Glomerular endothelial cell (primary cell): ENCODE data around the gene SPATS2. TPM values are rescaled to one million over a fixed set of nuclear protein-coding genes. Genes with fewer than 3 reads are reported as not detected.
"Not testable (repeated sequence)": the region's sequence is repeated elsewhere in the genome, so short reads cannot be mapped to it uniquely, and the experiment has no call there.

ENCODE experiments used
- DNase-seq: peaks from one replicate; pipeline ENCODE4 v3.0.0-alpha.2; 2011; ENCODE audit warnings: low read depth, low spot score; ENCODE audit errors: extremely low read depth
- total RNA-seq: library from RNA; depleted of rRNA; stranded (reverse); fragments of >200 nt; gene quantifications from 2 replicates; pipeline ENCODE4 v1.2.3, GENCODE V29; 2015

The SPATS2 gene
- total RNA-seq, 1 donor from 2014 or later = 45.2 TPM

DNA sequence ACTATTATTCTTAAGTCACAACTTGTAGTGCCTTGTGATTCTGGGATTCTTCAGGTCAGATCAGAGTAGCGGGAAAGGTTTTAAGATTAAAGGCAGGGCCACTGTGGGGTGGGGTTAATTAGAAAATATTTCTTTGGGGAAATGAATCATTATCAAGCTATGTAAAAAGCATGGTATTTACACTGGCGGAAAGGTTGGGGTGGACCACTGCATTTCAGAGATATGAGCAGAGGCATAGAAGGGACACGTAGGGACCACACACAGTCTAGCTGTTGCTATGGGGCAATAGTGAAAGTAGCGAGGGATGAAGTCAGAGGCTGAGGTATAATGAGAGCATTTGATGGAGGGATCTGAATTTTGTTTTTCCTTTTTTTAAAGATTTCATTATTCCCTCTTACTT, 139.9 kb downstream of the SPATS2 start:
- DNase-seq = peak; percentile 85

DNA sequence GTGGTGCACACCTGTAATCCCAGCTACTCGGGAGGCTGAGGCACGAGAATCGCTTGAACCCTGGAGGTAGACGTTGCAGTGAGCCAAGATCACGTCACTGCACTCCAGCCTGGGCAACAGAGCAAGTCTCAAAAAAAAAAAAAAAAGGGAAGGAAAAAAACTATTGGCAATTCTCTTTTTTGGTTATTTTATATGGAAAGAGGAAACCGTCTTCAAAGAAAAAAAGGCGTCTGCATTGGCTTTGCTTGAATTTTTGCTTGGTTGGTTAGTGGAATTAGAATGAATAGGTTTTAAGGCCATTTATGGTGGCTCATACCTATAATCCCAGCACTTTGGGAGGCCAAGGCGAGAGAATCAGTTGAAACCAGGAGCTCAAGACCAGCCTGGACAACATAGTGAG, 142.4 kb downstream of the SPATS2 start:
- not testable (repeated sequence) for DNase-seq

DNA sequence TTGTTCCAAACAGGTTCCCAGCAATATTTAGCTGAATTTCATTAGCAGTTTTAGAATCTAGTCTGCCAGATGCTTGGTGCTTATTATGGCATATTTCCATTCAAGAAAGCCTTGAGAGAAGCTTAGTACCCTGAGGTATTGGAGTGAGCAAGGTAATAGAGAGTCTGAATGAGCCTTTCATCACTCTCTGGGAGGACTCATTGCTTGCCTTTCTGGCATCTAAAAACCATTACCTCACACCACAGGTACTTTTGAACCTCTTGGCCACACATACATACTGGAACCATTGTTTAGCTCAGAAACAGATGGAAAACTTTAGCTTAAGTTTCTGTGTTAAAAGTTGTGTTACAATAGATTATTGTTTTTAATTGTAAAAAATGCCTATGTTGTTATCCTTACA, 144.1 kb downstream of the SPATS2 start:
- no peak for DNase-seq

DNA sequence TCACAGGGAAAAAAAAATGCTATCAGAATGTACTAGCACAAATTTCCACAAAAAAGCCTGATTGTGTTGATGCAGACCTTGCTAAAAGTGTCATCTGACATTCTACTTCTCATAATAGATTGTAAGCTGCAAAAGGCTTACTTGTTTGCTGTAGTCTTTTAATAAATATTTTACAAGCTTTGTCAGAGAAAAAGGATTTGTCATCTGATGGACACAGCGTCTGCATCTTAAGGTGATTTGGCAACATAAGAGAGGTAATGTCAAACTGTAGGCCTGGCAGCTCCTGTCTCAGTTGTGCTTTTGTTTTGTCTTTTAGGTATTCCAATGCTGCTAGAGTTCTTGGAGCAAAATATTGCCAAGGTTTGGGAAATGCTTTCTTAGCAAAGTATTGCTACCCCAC, 145.3 kb downstream of the SPATS2 start:
- no peak for DNase-seq

DNA sequence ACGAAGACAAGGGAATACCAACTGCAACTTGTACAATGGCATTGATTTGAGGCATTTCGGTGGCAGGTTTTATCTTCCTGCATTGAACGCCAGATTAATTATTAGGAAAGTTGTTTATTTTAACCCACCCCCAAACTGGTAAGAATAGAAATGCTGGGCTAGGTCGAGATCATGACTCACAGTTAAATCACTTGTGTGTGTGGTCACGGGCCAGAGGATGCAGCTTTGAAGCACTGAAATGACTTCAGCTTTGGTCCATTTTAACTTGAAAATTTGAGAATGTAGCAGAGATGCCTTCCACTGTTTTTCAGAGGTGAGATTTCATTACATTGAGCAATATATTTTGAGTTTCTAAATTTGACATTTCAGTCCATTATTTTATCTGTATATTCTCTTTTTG, 148.0 kb downstream of the SPATS2 start:
- DNase-seq = no peak

DNA sequence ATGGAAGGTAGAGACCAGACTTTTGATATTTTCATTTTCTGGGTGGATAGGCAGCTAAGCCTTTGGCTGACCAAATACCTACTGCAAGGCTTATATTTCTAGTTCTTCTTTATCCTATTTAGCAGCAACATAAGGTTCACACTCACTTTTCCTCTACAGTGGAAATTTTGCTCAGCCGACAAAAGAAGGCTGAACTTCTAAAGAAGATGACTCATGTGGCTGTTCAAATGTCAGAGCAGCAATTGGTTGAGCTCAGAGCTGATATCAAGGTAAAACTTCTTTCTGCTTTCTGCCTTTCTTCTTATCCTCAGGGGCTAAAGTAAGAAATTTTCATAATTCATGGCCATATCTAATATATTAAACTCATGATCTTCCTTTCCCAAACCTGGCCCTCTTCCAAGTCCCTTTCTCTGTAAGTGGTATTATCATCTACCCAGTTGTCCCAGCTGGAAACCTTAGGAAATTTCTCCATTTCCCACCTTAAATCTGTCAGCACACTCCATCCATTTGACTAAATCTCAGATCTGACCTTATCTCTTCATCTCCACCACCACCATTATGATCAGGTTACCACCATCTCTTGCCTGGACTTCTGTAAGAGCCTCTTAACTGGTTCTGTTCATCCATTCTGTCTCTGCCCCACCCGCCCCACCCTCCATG, 151.8 kb downstream of the SPATS2 start:
- no peak for DNase-seq

DNA sequence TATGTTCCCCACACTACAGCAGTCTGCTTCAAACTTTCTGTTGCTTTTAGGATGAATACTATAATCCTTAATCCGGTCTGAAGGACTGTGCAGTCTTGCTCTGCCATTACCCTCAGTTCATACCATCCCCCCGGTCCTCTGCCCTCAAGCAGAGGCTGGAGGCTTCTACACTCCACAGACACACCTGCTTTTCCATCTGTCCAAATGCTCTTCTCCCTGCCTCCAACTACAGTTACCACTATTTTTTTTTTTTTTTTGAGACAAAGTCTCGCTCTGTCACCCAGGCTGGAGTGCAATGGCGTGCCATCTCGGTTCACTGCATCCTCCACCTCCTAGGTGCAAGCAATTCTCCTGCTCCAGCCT, 152.3 kb downstream of the SPATS2 start:
- no peak for DNase-seq

DNA sequence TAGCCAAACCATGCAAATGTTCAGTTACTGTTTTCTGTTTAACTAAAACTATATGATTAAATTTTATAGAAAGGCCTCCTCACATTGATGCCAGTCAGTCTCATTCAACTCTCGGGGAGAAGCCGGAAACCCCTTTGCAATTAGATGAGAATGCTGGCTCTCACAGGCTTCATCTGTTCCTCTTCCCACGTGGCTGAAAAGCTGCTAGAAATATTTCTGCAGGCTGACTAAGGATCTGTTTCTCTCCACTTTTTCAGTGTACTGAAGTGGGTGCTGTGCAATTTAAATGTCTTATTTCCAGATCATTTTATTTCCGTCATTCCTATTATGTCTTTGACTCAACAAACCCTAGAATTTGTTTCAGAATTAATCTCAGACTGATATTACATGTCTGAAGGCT, 154.1 kb downstream of the SPATS2 start:
- no peak for DNase-seq

DNA sequence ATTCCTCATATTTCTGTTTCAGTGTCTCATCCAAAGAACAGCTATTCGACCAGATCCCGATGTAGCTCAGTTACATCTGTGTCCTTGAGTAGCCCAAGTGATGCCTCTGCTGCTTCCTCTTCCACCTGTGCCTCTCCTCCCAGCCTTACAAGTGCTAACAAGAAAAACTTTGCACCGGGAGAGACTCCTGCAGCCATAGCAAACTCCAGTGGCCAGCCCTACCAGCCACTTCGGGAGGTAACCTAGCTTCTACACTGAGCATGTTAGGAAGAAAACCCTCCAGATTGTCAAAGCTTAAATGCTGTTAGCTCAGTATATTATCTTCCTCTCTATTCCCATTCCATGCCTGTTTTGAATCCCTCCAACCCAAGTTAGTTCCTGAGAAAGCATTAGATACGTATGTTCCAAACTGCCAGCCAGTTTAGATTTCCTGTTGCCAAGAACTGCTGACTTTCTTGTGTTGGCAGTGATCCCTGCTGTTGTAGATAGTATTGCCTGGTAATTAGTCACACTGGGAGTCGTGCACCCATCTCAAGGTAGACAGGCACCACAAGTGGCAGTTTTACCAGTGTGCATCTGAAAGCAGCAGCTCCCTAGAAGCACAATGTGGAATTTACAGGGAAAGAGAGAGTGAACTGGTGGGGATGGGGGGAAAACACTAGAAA, 157.5 kb downstream of the SPATS2 start:
- DNase-seq = no peak

DNA sequence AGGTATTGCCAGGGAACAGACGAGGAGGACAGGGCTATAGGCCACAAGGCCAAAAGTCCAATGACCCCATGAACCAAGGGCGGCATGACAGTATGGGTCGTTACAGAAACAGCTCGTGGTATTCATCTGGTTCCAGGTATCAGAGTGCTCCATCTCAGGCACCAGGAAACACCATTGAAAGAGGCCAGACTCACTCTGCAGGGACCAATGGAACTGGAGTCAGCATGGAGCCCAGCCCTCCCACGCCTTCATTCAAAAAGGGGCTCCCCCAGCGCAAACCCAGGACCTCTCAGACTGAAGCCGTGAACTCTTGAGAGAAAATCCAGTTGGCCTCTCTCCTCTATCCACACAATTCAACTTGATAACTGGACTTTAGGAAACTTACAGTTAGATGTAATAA, 158.7 kb downstream of the SPATS2 start:
- no peak for DNase-seq

DNA sequence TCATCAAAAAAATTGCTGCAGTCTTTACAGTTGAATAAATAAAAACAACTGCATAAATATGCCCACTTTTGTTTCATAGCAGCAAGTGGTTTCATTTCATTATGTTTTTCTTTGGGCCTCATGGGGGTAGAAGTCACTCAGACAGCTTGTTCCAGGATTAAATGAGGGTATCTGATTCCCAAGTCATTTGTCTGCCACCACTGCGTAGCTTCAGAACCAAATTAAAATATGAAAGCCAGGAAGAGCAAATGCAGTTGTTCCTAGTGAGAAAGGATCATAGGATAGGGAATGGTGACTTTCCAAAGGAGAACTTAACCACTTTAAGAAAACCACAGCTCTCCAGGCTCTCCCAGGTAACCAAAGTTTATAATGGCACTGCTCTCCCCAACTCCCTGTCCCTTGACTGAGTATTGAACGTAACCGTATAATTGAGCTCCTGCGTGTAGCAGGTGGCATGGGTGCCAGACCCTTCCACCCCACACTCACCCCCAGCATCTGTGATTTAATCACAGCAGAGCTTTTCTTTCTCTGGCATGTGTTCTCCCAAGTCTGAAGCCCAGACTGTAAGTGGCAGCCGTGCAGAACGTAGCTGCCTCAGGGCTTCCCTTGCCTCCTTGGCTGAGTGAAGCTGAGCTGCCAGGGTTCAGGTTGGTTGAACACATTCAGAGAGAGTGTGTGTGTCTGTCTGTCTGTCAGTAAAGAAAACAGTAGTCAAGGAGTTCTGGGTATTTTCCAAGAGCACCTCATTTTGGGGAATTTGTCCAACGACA, 160.3 kb downstream of the SPATS2 start:
- no peak for DNase-seq

DNA sequence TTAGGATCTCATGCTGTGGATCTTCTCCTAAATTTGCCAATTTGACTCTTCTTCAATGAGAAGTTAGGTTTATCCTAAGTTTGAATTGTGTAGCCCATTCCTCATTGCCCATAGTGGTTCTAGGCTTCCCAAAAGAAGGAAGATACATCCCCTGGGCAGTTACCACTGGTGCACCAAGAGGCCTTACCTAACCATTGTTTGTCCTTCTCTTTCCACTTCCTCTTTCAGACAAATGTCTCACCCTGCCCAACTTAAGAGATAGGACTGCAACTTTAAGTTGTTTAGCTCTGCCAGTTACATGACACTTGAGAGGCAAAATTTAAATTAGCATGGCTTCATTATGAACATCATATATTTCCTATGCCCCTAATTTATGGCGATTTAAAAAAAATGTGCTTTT, 162.2 kb downstream of the SPATS2 start:
- no peak for DNase-seq

DNA sequence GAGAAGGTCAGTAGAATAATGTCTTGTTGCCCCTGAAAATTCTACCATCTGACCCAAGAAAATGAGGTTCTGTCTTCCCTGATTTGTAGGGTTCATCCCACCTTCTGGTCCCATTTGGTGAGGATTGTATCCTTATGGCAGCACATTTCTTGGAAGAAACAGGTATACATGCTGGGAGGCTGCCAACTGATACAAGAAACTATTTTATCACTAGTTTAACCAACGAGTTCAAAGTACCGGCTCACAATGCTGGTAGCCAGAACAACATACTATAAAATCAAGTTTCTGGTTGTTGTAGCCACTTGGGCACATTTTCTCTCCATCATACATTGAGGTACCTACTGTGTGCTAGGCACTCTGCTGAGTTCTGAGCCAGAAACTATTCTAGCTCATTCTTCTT, 164.5 kb downstream of the SPATS2 start:
- no peak for DNase-seq

DNA sequence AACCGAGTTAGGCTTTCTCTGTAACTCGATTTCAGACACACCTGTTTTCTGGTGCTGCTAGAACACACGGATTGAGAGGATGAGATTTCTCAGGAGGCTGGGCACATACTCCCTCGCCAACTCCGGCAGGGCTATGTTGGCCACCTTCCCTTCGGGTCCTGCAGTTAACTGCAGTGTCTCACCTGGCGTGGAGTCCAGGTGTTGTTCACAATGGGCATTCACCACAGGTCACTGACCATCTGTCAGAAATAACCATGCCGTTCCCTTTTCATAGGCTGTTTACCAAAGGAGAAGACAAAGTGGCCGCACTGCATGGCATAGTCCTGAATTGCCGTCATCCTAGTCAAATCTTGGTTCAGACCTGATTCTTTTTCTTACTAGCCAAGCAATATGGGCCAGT, 166.1 kb downstream of the SPATS2 start:
- DNase-seq = no peak

DNA sequence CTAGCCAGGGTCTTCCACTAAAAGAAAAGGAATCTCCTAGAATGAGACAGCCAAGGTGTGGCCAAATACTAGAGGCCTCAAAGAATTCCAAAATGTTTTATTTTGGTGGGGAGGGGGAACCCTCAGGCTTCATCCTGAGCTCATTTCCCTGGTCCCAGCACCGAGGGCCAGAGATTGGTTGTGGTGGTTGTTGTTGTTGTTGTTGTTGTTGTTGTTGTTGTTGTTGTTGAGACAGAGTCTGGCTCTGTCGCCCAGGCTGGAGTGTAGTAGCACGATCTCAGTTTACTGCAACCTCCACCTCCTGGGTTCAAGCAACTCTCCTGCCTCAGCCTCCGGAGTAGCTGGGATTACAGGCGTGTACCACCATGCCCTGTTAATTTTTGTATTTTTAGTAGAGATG, 166.9 kb downstream of the SPATS2 start:
- DNase-seq = not testable (repeated sequence)

DNA sequence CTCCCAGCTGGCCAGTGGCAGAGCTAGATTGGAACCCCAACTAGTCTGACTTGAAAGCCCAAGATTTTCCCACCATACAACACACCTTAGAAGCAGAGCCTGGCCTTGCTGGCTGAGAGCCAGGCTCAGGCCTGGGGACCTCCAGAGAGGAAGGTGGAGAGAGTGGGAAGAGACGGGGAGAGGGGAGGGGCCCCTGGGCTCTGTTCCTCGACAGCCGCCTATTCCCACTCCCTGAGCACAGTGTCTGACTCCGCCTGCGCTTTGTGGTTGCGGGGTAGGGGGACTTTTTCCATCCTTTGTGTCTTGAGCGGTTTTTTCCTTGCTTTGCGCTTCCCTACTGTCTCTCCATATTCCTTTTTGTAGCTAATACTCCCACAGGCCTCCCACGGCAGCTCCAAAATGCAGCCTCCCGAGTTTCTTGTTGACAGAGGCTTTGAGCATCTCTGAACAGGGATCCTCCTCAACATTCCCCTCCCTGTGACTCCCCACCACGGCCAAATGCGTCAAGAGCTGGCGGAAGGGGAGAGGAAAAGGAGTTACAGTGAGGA, 167.5 kb downstream of the SPATS2 start:
- DNase-seq = no peak

DNA sequence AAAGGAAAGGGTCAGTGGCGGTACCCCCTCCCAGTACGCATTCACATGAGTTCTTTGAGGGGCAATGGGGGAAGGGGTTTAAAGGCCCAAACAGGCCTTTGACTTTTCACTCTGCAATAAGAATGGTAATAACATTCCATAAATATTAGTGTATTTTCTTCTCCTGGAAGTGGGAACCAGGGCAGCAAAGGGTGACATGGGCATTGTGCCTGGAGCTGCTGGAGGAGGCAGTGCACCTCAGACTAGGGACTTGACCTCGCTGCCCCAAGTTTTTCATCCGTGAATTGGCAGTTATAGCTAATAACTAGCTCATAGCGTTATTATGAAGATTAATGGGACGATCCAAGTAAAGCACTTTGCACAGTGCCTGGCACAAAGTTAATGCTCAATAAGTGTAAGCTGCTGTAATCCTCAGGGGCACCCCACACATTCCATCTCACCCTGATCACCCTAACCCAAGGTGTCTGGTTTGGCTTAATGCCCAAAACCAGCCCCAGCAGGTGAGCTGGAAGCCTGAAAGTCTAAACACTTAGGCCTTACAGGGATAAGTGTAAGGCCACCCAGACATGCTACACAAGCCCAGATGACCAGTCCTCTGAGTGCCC, 168.8 kb downstream of the SPATS2 start:
- no peak for DNase-seq

DNA sequence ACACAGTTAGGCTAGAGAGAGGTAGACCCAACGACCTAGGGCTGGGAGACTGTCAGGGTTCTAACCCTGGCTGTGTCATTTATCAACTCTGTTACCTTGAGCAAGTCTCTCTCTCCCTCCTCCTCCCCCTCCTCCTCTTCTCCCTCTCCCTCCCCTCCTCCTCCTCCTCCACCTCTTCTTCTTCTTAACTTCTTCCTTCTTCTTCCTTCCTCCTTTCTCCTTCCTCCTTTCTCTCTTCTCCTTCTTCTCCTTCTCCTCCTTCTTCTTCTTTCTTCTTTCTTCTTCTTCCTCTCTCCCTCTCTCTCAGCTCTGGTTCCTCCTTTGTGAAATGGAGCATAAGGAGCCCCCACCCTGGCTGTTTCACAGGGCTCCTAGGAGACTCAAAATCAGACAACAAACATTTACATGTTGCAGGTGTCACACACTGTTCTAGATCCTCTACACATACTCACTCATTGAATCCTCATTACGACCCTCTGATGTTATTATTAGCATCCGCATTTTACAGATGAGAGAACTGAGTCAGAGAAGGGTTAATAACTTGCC, 169.3 kb downstream of the SPATS2 start:
- no peak for DNase-seq

DNA sequence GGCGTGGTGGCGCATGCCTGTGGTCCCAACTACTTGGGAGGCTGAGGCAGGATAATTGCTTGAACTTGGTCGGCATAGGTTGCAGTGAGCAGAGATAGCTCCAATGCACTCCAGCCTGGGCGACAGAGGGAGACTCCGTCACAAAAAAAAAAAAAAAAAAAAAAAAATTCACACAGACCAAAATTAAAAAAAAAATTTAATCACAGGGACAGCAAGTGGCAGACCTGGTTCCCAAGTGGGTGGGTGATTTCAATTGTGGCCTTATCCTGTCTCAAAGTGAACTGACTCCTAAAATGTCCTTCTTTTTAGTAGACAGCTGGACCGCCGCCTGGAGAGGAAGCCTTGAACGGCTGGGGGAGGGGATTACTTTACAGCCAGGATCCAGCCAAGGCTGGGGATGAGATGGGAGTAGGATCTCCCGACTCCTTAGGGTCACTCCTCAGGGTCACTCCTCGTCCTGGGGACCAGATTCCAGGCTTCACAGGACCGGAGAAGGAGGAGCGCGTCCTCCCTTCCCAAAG, 170.0 kb downstream of the SPATS2 start:
- DNase-seq = no peak

DNA sequence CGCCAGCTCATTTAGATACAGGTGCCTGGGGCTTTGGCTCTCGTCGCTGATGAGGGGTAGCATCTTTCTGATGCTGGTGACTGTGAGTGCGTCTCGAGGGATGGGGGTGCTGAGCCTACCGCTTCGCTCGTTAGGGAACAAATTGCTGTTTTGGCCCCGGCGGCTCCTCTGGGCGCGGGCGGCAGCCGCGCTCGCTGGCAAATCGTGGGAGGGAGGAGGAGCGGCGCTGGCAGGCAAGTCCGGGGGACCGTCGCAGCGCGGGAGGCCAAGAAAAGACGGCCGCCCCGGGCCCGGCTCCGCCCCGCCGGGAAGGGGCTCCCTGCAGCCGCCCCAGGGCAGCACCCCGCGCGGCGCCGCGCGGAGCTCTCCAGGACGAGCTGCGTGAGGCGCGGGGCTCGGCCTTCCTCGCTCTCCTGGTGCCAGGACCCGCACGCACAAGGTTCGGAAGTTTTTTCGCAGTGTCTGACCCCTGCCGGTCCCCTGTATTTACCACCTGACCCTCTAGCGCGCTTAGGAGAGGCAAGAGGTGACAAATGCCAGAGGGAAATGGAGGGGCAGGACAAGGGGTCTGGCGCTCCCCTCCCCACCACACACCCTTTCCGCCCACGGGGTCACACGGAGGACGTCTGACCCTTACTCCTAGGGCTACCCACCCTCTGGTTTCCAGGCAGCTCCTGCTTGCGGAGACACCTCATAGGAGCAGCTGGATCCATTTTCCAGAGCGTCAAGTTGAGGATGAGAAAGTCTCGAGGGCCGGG, 170.7 kb downstream of the SPATS2 start:
- DNase-seq = no peak
